Hepatocyte (in vitro differentiated cells): Measurements from ENCODE around the gene PIGL. TPM values are rescaled to one million over a fixed set of nuclear protein-coding genes. Genes with fewer than 3 reads are reported as not detected.
A peak's percentile ranks its signal among the peaks of the same experiment; 100 is the strongest.

ENCODE experiments used
- DNase-seq: peaks from one replicate; pipeline ENCODE4 v3.0.0-alpha.2; 2016; ENCODE audit warnings: low spot score
- H2AFZ ChIP-seq: fragments of 200-600 bp; sonication (generic); 2 replicates; pipeline ENCODE4 v1.6.0; 2016; ENCODE audit warnings: antibody characterized with exemption, mild to moderate bottlenecking
- H3K27ac ChIP-seq: fragments of 200-600 bp; sonication (generic); 2 replicates; pipeline ENCODE4 v1.5.1; 2016; ENCODE audit warnings: mild to moderate bottlenecking
- H3K27me3 ChIP-seq: fragments of 200-600 bp; sonication (generic); 2 replicates; pipeline ENCODE4 v1.6.1; 2016
- H3K36me3 ChIP-seq: fragments of 200-600 bp; sonication (generic); replicated peaks from 2 replicates; pipeline ENCODE4 v1.5.1; 2016; ENCODE audit warnings: low read depth; ENCODE audit not compliant: insufficient read depth
- H3K4me1 ChIP-seq: fragments of 200-600 bp; sonication (generic); 2 replicates; pipeline ENCODE4 v1.5.1; 2016; ENCODE audit warnings: mild to moderate bottlenecking, moderate library complexity; ENCODE audit not compliant: insufficient read depth
- H3K4me2 ChIP-seq: fragments of 200-600 bp; sonication (generic); 2 replicates; pipeline ENCODE4 v1.6.0; 2016
- H3K4me3 ChIP-seq: fragments of 200-600 bp; sonication (generic); 2 replicates; pipeline ENCODE4 v1.5.1; 2016; ENCODE audit warnings: mild to moderate bottlenecking
- H3K79me2 ChIP-seq: fragments of 200-600 bp; sonication (generic); 2 replicates; pipeline ENCODE4 v1.6.0; 2017; ENCODE audit warnings: mild to moderate bottlenecking
- H3K9me2 ChIP-seq: fragments of 200-600 bp; sonication (generic); replicated peaks from 2 replicates; pipeline ENCODE4 v1.6.0; 2017; ENCODE audit warnings: mild to moderate bottlenecking; ENCODE audit not compliant: insufficient read depth
- H3K9me3 ChIP-seq: fragments of 200-600 bp; sonication (generic); 2 replicates; pipeline ENCODE4 v1.5.1; 2016; ENCODE audit warnings: low read depth, mild to moderate bottlenecking
- H4K20me1 ChIP-seq: fragments of 200-600 bp; sonication (generic); 2 replicates; pipeline ENCODE4 v1.6.0; 2016; ENCODE audit warnings: mild to moderate bottlenecking; ENCODE audit not compliant: insufficient read depth, poor library complexity, severe bottlenecking
- EZH2 ChIP-seq: fragments of 200-600 bp; sonication (generic); IDR thresholded peaks from 2 replicates; pipeline ENCODE4 v1.6.1; 2016; ENCODE audit warnings: antibody characterized with exemption, mild to moderate bottlenecking, borderline replicate concordance
- EZH2phosphoT487 ChIP-seq: fragments of 200-600 bp; sonication (generic); IDR thresholded peaks from one replicate; pipeline ENCODE4 v1.6.1; 2018; ENCODE audit warnings: antibody characterized with exemption, mild to moderate bottlenecking, low read depth, moderate library complexity; ENCODE audit not compliant: unreplicated experiment, severe bottlenecking
- WGBS: methylation state at CpG from one replicate; pipeline ENCODE4 v1.1.6; 2016; ENCODE audit warnings: low lambda C conversion rate; ENCODE audit errors: missing lambda C conversion rate; 5-methylcytosine and 5-hydroxymethylcytosine counted together
- polyA plus RNA-seq: library from polyadenylated mRNA; unstranded; fragments of >200 nt; fragmentation: Nextera tagmentation; extraction: Ambion mirVana; gene quantifications from 2 replicates; pipeline ENCODE4 v1.2.1, GENCODE V29; 2016
- total RNA-seq: library from RNA; depleted of rRNA; stranded (reverse); fragments of >200 nt; gene quantifications from 2 replicates; pipeline ENCODE4 v1.2.3, GENCODE V29; 2014
- TF ChIP-seq, protein P1 (sequence below): fragments of 200-600 bp; sonication (generic); IDR thresholded peaks from 2 replicates; pipeline ENCODE4 v1.5.1; 2016; ENCODE audit warnings: antibody characterized with exemption, mild to moderate bottlenecking; ENCODE audit not compliant: poor library complexity

Gene PIGL
- total and polyA plus RNA-seq, 2 experiments from 2014 or later, result 21.2 to 35.9 TPM

DNA sequence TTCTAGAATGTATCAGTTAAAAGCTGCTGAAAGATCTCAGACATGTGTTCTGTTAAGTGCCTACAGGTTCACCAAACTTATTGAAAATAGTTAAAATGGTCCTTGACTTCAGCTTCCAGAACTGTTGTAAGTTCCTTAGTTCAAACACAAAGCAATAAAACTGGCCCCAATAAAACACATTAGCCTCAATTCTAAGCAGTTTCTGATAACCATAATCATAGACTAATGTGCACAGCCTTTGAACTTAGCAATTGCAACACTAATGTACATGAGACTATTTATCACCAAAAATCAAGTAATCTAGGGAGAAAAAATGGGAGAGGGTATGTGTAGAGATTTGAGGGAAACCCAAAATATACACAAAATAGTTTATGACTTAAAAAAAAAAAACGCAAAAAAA, 15.4 kb downstream of the PIGL start:
- Histone ChIP-seq H2AFZ (no peak overlapping the region), H4K20me1 (no peaks in the 10 kb centered on the region), H3K9me2 (no peaks in the 10 kb centered on the region), H3K4me3 (no peak overlapping the region), H3K27ac (peak overlapping the region; percentile 12), H3K27me3 (no peaks in the 10 kb centered on the region), H3K79me2 (peaks cover 30% of the 10 kb centered on the region), H3K36me3 (no peaks in the 10 kb centered on the region), H3K4me1 (no peaks in the 10 kb centered on the region), H3K9me3 (no peaks in the 10 kb centered on the region), H3K4me2 (no peak overlapping the region)
- TF ChIP-seq EZH2, result no peak
- TF ChIP-seq, protein P1, sequence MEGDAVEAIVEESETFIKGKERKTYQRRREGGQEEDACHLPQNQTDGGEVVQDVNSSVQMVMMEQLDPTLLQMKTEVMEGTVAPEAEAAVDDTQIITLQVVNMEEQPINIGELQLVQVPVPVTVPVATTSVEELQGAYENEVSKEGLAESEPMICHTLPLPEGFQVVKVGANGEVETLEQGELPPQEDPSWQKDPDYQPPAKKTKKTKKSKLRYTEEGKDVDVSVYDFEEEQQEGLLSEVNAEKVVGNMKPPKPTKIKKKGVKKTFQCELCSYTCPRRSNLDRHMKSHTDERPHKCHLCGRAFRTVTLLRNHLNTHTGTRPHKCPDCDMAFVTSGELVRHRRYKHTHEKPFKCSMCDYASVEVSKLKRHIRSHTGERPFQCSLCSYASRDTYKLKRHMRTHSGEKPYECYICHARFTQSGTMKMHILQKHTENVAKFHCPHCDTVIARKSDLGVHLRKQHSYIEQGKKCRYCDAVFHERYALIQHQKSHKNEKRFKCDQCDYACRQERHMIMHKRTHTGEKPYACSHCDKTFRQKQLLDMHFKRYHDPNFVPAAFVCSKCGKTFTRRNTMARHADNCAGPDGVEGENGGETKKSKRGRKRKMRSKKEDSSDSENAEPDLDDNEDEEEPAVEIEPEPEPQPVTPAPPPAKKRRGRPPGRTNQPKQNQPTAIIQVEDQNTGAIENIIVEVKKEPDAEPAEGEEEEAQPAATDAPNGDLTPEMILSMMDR, result no peak
- TF ChIP-seq EZH2phosphoT487, result no peak
- 73% methylated on average over 1 of the region's 1 CpG for WGBS
- DNase-seq, result peak; percentile 16

GRCh38 chr17:16239931-16240330, 22.9 kb downstream of the PIGL start:
- Histone ChIP-seq H3K79me2 (peaks cover 19% of the 10 kb centered on the region), H3K4me2 (no peak overlapping the region), H3K9me3 (no peaks in the 10 kb centered on the region), H3K9me2 (no peaks in the 10 kb centered on the region), H4K20me1 (no peaks in the 10 kb centered on the region), H3K4me1 (no peaks in the 10 kb centered on the region), H3K27me3 (no peaks in the 10 kb centered on the region), H3K4me3 (no peak overlapping the region), H2AFZ (no peak overlapping the region), H3K27ac (no peak overlapping the region), H3K36me3 (no peaks in the 10 kb centered on the region)
- DNase-seq, result no peak
- WGBS, result 98% methylated on average over 3 of the region's 3 CpGs
- no peak for TF ChIP-seq EZH2
- TF ChIP-seq, protein P1, result no peak
- no peak for TF ChIP-seq EZH2phosphoT487

GRCh38 chr17:16241906-16242399, 24.9 kb downstream of the PIGL start:
- Histone ChIP-seq H3K9me3 (no peaks in the 10 kb centered on the region), H3K27ac (no peak overlapping the region), H3K4me1 (no peaks in the 10 kb centered on the region), H3K4me3 (no peak overlapping the region), H3K9me2 (no peaks in the 10 kb centered on the region), H4K20me1 (no peaks in the 10 kb centered on the region), H3K4me2 (no peak overlapping the region), H2AFZ (no peak overlapping the region), H3K36me3 (no peaks in the 10 kb centered on the region), H3K27me3 (no peaks in the 10 kb centered on the region), H3K79me2 (peaks cover 19% of the 10 kb centered on the region)
- TF ChIP-seq, protein P1, result no peak
- no peak for TF ChIP-seq EZH2phosphoT487
- no peak for TF ChIP-seq EZH2
- no peak for DNase-seq

DNA sequence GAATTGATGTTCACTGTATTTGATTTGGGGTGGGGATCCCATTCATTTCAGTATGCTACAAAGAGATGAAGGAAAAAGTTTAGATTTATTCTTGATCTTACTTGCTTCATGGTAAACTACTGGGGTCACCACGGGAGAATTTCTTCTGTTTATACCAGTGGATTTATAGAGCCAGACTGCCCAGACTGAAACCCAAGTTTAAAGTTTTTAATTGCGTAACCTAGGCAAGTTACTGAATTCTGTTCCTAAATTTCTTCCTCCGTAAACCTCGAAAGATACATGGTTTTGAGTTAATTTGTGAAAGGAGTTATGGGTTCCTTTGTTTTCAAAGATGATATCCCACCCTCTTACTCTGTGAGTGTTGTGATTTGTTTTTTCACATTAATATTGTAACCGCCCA, 26.4 kb downstream of the PIGL start:
- Histone ChIP-seq H3K4me1 (peaks cover 11% of the 10 kb centered on the region), H3K27ac (peak overlapping the region; percentile 53)

More for the DNA sequence above, 26.4 kb downstream of the PIGL start:
- no peak overlapping the region for H3K4me3 ChIP-seq
- H3K36me3 ChIP-seq, result no peaks in the 10 kb centered on the region
- peaks cover 19% of the 10 kb centered on the region for H3K79me2 ChIP-seq
- TF ChIP-seq EZH2phosphoT487, result no peak
- TF ChIP-seq EZH2, result no peak
- TF ChIP-seq, protein P1, result no peak
- H4K20me1 ChIP-seq, result no peaks in the 10 kb centered on the region
- no peak overlapping the region for H2AFZ ChIP-seq
- 79% methylated on average over 5 of the region's 5 CpGs for WGBS
- H3K9me2 ChIP-seq, result no peaks in the 10 kb centered on the region
- DNase-seq, result no peak
- H3K27me3 ChIP-seq, result no peaks in the 10 kb centered on the region
- H3K9me3 ChIP-seq, result no peaks in the 10 kb centered on the region
- H3K4me2 ChIP-seq, result no peak overlapping the region
